GM21529 (cell line): ENCODE data around the gene TGFB1I1.

Source experiments
- ATAC-seq: cut with Tn5 transposase; IDR thresholded peaks from one replicate; pipeline ENCODE4 v1.9.1; 2021; ENCODE audit not compliant: unreplicated experiment

TGFB1I1 gene

GRCh38 chr16:31451681-31452351 lies 20.1 kb upstream of the TGFB1I1 start:
- ATAC-seq: no peak

GRCh38 chr16:31452631-31453106 lies 19.3 kb upstream of the TGFB1I1 start:
- no peak for ATAC-seq

- ATAC-seq: no peak
Measured at GRCh38 chr16:31453255-31454204, 18.4 kb upstream of the TGFB1I1 start.

GRCh38 chr16:31455601-31456314 lies 16.2 kb upstream of the TGFB1I1 start:
- ATAC-seq: no peak

GRCh38 chr16:31456988-31457360 lies 15.0 kb upstream of the TGFB1I1 start:
- ATAC-seq: no peak

GRCh38 chr16:31458073-31458843 lies 13.7 kb upstream of the TGFB1I1 start:
- ATAC-seq: no peak

- ATAC-seq: peak; percentile 77
Measured at GRCh38 chr16:31458844-31459686, 12.9 kb upstream of the TGFB1I1 start, which contains the start of gene ARMC5. Gene ARMC5 (plus strand): TSS chr16:31459501. CDS start chr16:31459525, 24 bp downstream.

GRCh38 chr16:31459687-31460581 lies 12.0 kb upstream of the TGFB1I1 start:
- peak; percentile 66 for ATAC-seq

- ATAC-seq: no peak
Measured at GRCh38 chr16:31460582-31461002, 11.4 kb upstream of the TGFB1I1 start.

GRCh38 chr16:31461201-31461920 lies 10.6 kb upstream of the TGFB1I1 start:
- no peak for ATAC-seq

- ATAC-seq: no peak
Measured at GRCh38 chr16:31461921-31462804, 9.8 kb upstream of the TGFB1I1 start.

- no peak for ATAC-seq
Measured at GRCh38 chr16:31464348-31464769, 7.6 kb upstream of the TGFB1I1 start.

- ATAC-seq: no peak
Measured at GRCh38 chr16:31464781-31465260, 7.1 kb upstream of the TGFB1I1 start.

- no peak for ATAC-seq
Measured at GRCh38 chr16:31465788-31466370, 6.1 kb upstream of the TGFB1I1 start.

GRCh38 chr16:31466381-31466841 lies 5.5 kb upstream of the TGFB1I1 start:
- no peak for ATAC-seq

GRCh38 chr16:31467151-31467773 lies 4.7 kb upstream of the TGFB1I1 start:
- ATAC-seq: no peak
